Vagina (tissue), 2 donors: Measurements from ENCODE around the gene EXD3. TPM values are rescaled to one million over a fixed set of nuclear protein-coding genes. Genes with fewer than 3 reads are reported as not detected.

Experiments
- DNase-seq, 2 donors: peaks; one replicate each; pipeline ENCODE4 v3.0.0-alpha.2; 2017; ENCODE audit errors: extremely low spot score in 2 of 2
- H3K27ac ChIP-seq: fragments of 200-600 bp; sonication (generic); one replicate; pipeline ENCODE4 v1.5.1; 2019
- H3K27me3 ChIP-seq: fragments of 200-600 bp; sonication (generic); one replicate; pipeline ENCODE4 v1.5.1; 2019
- H3K36me3 ChIP-seq, 2 donors: fragments of 200-600 bp; sonication (generic); one replicate each; pipeline ENCODE4 v1.5.1; 2017 to 2019
- H3K4me1 ChIP-seq: fragments of 200-600 bp; sonication (generic); one replicate; pipeline ENCODE4 v1.5.1; 2019
- H3K4me3 ChIP-seq, 2 donors: fragments of 200-600 bp; sonication (generic); 1 replicate in 1 of 2; 2 replicates in 1 of 2; pipeline ENCODE4 v1.5.1; 2016 to 2019
- H3K9me3 ChIP-seq: fragments of 200-600 bp; sonication (generic); one replicate; pipeline ENCODE4 v1.5.1; 2019
- POLR2A ChIP-seq, 2 donors: fragments of 450-650 bp; IDR thresholded peaks; one replicate each; pipeline ENCODE4 v1.6.1; 2017; ENCODE audit warnings: antibody characterized with exemption in 2 of 2, mild to moderate bottlenecking in 2 of 2, moderate library complexity in 2 of 2
- POLR2AphosphoS5 ChIP-seq, 2 donors: sonication (generic); formaldehyde crosslinking; IDR thresholded peaks; one replicate each; pipeline ENCODE4 v1.9.0; 2017; ENCODE audit warnings: antibody characterized with exemption in 2 of 2, mild to moderate bottlenecking in 2 of 2, low read depth in 1 of 2; ENCODE audit not compliant: insufficient read depth in 1 of 2
- intact Hi-C: fragments of 100-400 bp; cut with DNase I; formaldehyde crosslinking; loops from one replicate; pipeline ENCODE4 v1.15.1; 2023
- total RNA-seq: library from RNA; depleted of rRNA; stranded (reverse); fragments of >200 nt; gene quantifications from one replicate; pipeline ENCODE4 v1.2.3, GENCODE V29; 2016
- TF ChIP-seq, protein P1 (sequence below), 3 experiments: fragments of 450-650 bp in 2 of 3; fragments of 200-600 bp in 1 of 3; sonication (generic) in 1 of 3; IDR thresholded peaks; one replicate each; pipeline ENCODE4 v1.5.1; 2017 to 2019; ENCODE audit warnings: antibody characterized with exemption in 3 of 3, mild to moderate bottlenecking in 2 of 3, moderate library complexity in 2 of 3

Gene EXD3
- total RNA-seq, 1 donor from 2014 or later = 35.6 TPM

DNA sequence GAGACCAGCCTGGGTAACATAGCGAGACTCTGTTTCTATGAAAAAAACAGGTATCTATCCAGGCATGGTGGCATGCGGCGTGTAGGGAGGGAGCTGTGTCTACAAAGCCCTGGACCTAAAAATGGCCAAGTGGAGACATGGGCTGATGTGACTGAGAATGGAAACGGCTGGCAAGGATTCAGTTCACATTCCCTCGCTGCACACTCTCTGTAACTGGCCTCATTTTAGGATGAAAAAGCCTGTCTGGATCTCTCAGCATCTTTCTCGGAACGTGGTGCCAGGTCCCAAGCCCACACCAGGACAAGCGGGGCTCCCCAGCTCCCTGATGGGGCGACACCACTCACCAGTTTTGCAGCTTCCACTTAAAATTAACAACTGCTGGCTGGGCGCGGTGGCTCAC lies 13.4 kb downstream of the EXD3 start:
- intact Hi-C loops = loop anchor here (5.0 kb wide), 1 partner anchor 112 kb away; no protein-coding TSS in a partner anchor
- TF ChIP-seq, protein P1, sequence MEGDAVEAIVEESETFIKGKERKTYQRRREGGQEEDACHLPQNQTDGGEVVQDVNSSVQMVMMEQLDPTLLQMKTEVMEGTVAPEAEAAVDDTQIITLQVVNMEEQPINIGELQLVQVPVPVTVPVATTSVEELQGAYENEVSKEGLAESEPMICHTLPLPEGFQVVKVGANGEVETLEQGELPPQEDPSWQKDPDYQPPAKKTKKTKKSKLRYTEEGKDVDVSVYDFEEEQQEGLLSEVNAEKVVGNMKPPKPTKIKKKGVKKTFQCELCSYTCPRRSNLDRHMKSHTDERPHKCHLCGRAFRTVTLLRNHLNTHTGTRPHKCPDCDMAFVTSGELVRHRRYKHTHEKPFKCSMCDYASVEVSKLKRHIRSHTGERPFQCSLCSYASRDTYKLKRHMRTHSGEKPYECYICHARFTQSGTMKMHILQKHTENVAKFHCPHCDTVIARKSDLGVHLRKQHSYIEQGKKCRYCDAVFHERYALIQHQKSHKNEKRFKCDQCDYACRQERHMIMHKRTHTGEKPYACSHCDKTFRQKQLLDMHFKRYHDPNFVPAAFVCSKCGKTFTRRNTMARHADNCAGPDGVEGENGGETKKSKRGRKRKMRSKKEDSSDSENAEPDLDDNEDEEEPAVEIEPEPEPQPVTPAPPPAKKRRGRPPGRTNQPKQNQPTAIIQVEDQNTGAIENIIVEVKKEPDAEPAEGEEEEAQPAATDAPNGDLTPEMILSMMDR (IDR thresholded peaks at IDR 0.05) = no peak
- no peak for TF ChIP-seq POLR2A (IDR thresholded peaks at IDR 0.05)
- no peak for TF ChIP-seq POLR2AphosphoS5 (IDR thresholded peaks at IDR 0.05; ENCODE audit: insufficient read depth in 1 of 2, low read depth in 1 of 2)
- Histone ChIP-seq H3K4me1 (peaks cover 42% of the 10 kb centered on the region), H3K36me3 (no peaks in the 10 kb centered on the region), H3K4me3 (no peak overlapping the region), H3K27ac (no peak overlapping the region), H3K9me3 (no peaks in the 10 kb centered on the region), H3K27me3 (no peaks in the 10 kb centered on the region)
- no peak for DNase-seq

DNA sequence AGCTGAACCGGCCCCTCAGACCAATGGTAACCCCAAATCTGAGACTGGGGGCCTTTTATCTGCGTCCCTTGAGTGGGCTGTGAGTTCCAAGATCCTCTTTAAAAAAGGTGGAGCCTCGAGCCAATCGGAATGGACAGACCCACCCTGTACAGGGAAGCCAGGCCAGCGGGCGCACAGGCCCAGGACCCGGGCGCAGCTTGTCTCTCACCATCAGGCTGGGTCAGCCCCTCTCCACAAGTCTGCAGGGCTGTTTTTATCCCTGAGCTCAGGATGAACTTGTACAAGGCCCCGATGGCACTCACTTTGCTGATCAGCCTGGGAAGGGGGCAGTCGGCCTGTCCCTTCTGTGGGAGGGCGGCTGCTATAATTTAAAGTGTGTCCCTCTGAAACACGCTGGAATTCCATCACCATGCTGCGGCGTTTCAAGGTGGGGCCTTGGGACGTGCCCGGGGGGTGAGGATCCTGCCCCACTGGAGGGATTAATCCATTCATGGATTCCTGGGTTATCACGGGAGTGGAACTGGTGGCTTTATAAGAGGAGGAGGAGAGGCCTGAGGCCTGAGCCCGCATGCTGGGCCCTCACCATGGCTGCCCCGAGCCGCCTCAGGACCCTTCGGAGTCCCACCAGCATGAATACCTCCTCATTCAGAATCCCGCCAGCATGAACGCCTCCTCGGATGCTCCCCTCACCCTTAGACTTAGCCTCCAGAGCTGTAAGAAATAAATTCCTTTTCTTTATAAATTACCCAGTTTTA lies 14.1 kb downstream of the EXD3 start:
- Histone ChIP-seq H3K36me3 (no peaks in the 10 kb centered on the region), H3K4me1 (peaks cover 42% of the 10 kb centered on the region), H3K27ac (no peak overlapping the region), H3K4me3 (no peak overlapping the region), H3K27me3 (no peaks in the 10 kb centered on the region), H3K9me3 (no peaks in the 10 kb centered on the region)
- TF ChIP-seq POLR2A (IDR thresholded peaks at IDR 0.05) = no peak
- TF ChIP-seq, protein P1 (IDR thresholded peaks at IDR 0.05) = no peak
- no peak for TF ChIP-seq POLR2AphosphoS5 (IDR thresholded peaks at IDR 0.05; ENCODE audit: insufficient read depth in 1 of 2, low read depth in 1 of 2)
- no peak for DNase-seq
- intact Hi-C loops = loop anchor here (5.0 kb wide), 1 partner anchor 112 kb away; no protein-coding TSS in a partner anchor

DNA sequence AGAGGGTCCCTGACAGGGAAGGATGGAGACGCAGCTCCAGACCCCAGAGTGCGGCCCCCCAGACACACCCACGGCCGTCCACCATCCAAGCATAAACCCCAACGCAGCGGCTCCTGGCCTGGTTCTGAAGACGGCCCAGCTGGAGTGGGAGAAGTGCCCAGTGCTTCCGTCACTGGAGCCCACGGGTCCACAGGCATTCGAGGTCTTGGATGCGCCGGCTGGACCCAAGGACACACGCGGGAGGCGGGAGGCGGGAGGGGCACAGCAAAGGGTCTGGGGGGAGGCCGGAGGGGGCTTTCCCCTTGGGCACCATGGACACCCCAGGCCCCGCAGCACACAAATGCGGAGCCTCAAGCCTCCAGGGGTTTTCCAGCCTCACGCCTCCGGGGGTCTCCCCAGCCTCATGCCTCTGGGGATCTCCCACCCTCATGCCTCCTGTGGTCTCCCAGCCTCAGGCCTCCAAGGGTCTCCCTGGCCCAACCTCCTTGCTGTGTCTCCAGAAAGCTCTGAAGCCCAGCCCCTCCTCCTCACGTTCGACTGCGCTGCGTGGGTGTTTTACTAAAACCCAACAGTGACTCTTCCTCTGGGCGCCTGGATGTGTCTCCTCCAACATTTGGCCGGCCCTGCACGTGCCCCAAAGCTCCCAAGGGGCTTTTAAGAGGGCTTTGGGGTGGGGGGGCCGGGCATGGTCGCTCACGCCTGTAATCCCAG lies 15.2 kb downstream of the EXD3 start:
- H3K9me3 ChIP-seq = no peaks in the 10 kb centered on the region
- no peaks in the 10 kb centered on the region for H3K27me3 ChIP-seq
- no peaks in the 10 kb centered on the region for H3K36me3 ChIP-seq
- H3K4me3 ChIP-seq = peak overlapping the region; percentile 39 to 53
- TF ChIP-seq POLR2A (IDR thresholded peaks at IDR 0.05) (no peak), POLR2AphosphoS5 (IDR thresholded peaks at IDR 0.05; ENCODE audit: insufficient read depth in 1 of 2, low read depth in 1 of 2) (no peak)
- TF ChIP-seq, protein P1 (IDR thresholded peaks at IDR 0.05) = no peak
- peaks cover 40% of the 10 kb centered on the region for H3K4me1 ChIP-seq
- intact Hi-C loops = loop anchor here (5.0 kb wide), 1 partner anchor 110 kb away; no protein-coding TSS in a partner anchor
- peak overlapping the region; percentile 51 for H3K27ac ChIP-seq
- DNase-seq = no peak

- DNase-seq = no peak
- Histone ChIP-seq H3K27ac (peak overlapping the region; percentile 51), H3K36me3 (no peaks in the 10 kb centered on the region), H3K4me3 (peak overlapping the region; percentile 39 to 53), H3K4me1 (peaks cover 33% of the 10 kb centered on the region), H3K27me3 (no peaks in the 10 kb centered on the region), H3K9me3 (no peaks in the 10 kb centered on the region)
- no peak for TF ChIP-seq POLR2A (IDR thresholded peaks at IDR 0.05)
- TF ChIP-seq, protein P1 (IDR thresholded peaks at IDR 0.05) = peak; percentile 45 to 69 (median 51)
- intact Hi-C loops = loop anchor here (5.0 kb wide), 1 partner anchor 110 kb away; no protein-coding TSS in a partner anchor
Observed at GRCh38 chr9:137406876-137407589, 15.9 kb downstream of the EXD3 start.
